Neural progenitor cell (in vitro differentiated cells): Measurements from ENCODE around the gene ERAP2.

ENCODE experiments used
- EZH2 ChIP-seq: fragments of 200-600 bp; sonication (generic); IDR thresholded peaks from 2 replicates; pipeline ENCODE4 v1.6.1; 2017; ENCODE audit warnings: antibody characterized with exemption, mild to moderate bottlenecking, moderate library complexity
- EZH2phosphoT487 ChIP-seq: fragments of 200-600 bp; sonication (generic); IDR thresholded peaks from 2 replicates; pipeline ENCODE4 v1.6.1; 2017; ENCODE audit warnings: antibody characterized with exemption
- TF ChIP-seq, protein P1 (sequence below): fragments of 200-600 bp; sonication (generic); IDR thresholded peaks from 2 replicates; pipeline ENCODE4 v1.5.1; 2017; ENCODE audit warnings: antibody characterized with exemption, mild to moderate bottlenecking

DNA sequence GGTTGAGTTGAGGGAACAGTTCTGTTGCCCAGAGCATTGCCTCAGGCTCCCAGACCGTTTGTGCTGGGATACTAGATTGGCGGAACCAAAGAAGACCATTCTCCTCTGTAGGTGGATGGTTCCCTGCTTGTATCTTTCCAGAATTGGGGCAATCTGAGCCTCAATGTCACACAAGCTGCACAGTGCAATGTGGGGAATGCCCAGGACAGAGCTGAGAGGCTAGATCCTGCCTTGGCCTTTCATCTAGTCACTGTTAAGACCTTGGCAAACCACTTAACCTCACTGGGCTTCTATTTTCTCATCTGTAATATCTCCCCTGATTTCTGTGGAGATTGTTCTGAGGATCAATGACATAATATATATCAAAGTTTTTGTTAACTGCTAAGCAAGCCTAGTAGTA lies 16.9 kb upstream of the ERAP2 start:
- TF ChIP-seq, protein P1, sequence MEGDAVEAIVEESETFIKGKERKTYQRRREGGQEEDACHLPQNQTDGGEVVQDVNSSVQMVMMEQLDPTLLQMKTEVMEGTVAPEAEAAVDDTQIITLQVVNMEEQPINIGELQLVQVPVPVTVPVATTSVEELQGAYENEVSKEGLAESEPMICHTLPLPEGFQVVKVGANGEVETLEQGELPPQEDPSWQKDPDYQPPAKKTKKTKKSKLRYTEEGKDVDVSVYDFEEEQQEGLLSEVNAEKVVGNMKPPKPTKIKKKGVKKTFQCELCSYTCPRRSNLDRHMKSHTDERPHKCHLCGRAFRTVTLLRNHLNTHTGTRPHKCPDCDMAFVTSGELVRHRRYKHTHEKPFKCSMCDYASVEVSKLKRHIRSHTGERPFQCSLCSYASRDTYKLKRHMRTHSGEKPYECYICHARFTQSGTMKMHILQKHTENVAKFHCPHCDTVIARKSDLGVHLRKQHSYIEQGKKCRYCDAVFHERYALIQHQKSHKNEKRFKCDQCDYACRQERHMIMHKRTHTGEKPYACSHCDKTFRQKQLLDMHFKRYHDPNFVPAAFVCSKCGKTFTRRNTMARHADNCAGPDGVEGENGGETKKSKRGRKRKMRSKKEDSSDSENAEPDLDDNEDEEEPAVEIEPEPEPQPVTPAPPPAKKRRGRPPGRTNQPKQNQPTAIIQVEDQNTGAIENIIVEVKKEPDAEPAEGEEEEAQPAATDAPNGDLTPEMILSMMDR, result no peak
- TF ChIP-seq EZH2 (no peak), EZH2phosphoT487 (no peak)
